HFF-Myc (cell line): ENCODE results near the gene LMTK3.

Experiments
- DNase-seq: peaks from one replicate; pipeline ENCODE4 v3.0.0-alpha.2; 2011; ENCODE audit warnings: low read depth; ENCODE audit errors: extremely low read depth
- H3K4me3 ChIP-seq: replicated peaks from 2 replicates; pipeline ENCODE4 v1.5.1; 2011; ENCODE audit warnings: low read depth, mild to moderate bottlenecking, control low read depth, low read length
- TF ChIP-seq, protein P1 (sequence below): IDR thresholded peaks from 2 replicates; pipeline ENCODE4 v1.5.1; 2012; ENCODE audit warnings: mild to moderate bottlenecking, low read depth, low read length, control low read depth; ENCODE audit errors: missing control alignments

LMTK3 gene

DNA sequence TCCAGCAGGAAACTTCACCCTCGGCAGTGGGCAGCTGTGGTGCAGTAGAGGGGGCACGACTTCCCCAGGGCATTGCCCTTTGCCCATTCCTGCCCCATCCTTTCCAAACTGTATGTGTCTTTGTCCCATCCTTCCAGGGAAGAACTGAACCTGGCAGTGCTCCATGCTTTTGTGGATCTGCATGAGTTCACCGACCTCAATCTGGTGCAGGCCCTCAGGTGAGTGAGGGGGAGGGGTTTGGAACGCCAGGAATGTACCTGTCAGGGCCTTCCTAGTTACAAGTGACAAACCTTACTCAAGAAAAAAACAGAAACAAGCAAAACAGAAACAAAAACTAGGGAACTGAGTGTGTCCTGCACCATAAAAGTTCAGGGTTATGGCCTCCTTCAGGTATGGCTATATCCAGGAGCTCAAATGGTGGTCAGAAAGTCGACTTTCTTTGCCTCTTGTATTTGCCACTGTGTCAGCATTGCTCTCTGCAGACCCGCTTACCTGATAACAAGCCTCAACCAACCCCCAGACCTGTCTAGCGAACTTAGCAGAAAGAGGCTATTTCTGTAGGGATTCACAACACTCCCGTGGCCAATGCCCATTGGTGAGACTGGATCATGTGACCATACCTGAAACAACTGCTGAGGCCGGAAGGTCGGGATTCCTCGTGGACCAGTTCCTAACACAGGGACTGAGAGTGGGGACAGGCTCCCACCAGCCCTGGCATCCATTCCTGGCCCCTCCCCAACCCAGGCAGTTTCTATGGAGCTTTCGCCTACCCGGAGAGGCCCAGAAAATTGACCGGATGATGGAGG, 38.3 kb downstream of the LMTK3 start:
- TF ChIP-seq, protein P1, sequence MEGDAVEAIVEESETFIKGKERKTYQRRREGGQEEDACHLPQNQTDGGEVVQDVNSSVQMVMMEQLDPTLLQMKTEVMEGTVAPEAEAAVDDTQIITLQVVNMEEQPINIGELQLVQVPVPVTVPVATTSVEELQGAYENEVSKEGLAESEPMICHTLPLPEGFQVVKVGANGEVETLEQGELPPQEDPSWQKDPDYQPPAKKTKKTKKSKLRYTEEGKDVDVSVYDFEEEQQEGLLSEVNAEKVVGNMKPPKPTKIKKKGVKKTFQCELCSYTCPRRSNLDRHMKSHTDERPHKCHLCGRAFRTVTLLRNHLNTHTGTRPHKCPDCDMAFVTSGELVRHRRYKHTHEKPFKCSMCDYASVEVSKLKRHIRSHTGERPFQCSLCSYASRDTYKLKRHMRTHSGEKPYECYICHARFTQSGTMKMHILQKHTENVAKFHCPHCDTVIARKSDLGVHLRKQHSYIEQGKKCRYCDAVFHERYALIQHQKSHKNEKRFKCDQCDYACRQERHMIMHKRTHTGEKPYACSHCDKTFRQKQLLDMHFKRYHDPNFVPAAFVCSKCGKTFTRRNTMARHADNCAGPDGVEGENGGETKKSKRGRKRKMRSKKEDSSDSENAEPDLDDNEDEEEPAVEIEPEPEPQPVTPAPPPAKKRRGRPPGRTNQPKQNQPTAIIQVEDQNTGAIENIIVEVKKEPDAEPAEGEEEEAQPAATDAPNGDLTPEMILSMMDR = no peak
- no peak overlapping the region for H3K4me3 ChIP-seq
- DNase-seq = no peak

DNA sequence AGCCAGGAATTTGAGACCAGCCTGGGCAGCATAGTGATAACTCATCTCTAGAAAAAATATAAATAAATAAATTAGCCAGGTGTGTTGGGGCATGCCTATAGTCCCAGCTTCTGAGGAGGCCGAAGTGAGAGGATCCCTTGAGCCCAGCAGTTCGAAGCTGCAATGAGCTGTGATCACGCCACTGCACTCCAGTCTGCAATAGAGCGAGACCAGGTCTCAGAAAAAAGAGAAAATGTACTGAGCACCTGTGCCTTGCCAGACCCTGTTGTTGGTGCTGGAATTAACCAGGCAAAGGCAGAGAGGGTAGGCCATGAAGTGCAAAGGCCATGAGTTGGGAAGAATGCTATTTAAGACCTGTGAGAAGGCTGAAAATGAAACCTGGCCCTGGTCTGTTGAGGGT, 39.8 kb downstream of the LMTK3 start:
- TF ChIP-seq, protein P1 = no peak
- no peak for DNase-seq
- H3K4me3 ChIP-seq = no peak overlapping the region

DNA sequence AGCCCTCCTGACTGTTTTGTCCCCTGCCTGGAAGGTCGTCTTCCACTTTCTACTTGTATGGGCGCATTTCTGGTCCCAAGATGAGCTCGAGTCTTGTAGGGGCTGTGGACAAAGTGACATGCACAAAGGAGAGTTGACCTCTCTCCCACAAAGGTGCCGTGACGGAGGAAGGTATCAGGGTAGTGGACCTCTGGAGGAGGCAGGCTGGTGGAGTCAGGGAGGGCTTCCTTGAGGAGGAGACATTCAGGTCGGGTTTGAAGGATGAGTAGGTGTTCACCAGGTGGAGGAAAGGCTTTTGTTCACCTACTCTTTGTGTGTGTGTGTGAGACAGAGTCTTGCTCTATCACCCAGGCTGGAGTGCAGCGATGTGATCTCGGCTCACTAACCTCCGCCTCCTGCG, 40.8 kb downstream of the LMTK3 start:
- TF ChIP-seq, protein P1 = no peak
- H3K4me3 ChIP-seq = peak overlapping the region; percentile 58
- no peak for DNase-seq

DNA sequence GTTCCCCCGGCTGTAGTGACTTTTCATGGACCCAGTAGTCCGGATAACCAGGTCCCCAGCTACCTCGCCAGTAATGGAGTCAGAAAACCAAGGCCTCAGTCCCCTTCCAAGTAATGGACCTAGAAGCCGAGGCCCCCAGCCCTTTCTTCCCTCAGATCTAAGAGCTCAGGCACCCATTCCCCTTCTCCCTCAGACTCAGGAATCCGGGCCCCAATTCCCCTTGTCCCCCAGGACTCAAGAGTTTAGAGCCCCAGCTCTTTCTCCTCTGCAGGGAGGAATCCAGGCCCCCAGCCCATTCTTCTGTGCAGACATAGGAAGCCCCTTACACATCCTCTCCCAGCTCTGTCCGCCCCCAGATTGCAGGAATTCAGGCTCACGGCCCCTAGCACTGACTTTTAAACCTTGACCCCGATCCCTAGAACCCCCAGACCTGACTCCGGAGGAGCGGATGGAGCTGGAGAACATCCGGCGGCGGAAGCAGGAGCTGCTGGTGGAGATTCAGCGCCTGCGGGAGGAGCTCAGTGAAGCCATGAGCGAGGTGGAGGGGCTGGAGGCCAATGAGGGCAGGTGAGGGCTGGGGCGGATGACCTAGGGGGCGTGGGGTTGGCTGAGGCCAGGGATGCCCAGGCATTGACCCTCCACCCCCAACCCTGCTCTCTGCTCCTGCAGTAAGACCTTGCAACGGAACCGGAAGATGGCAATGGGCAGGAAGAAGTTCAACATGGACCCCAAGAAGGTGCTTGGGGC, 41.5 kb downstream of the LMTK3 start:
- DNase-seq = no peak
- TF ChIP-seq, protein P1 = no peak
- peak overlapping the region; percentile 58 for H3K4me3 ChIP-seq

DNA sequence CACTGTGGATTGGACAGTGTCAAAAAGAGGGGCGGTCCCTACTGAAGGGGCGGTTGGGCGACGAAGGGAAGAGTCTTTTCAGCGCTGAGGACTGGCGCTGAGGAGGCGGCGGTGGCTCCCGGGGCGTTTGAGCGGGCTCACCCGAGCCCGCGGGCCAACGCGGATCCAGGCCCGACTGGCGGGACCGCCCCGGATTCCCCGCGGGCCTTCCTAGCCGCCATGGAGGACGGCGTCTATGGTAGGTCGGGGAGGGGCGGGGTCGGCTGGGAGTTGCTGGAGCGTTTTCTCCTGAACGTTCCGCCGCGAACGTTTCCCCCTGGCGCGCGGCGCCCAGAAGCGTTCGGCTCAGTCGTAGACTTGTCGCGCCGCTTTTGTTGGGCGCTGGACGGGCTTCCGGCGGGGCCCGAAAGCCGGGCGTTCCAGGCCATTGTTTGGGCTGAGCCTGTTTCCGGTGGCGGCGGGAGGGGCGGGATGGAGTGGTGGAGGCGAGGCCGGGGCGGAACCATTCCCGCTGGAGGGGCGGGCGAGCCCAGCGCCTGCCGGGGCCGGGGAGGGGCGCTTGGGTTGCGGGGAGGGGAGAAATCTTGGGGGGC, 42.2 kb downstream of the LMTK3 start, which contains the start of gene CYTH2:
CYTH2 (plus strand) TSS at position 81 of the 593 bp plus-strand sequence; CDS start at position 220, 139 bp downstream.
- TF ChIP-seq, protein P1 = no peak
- no peak for DNase-seq
- H3K4me3 ChIP-seq = peak within 1 kb of the TSS; percentile 58

DNA sequence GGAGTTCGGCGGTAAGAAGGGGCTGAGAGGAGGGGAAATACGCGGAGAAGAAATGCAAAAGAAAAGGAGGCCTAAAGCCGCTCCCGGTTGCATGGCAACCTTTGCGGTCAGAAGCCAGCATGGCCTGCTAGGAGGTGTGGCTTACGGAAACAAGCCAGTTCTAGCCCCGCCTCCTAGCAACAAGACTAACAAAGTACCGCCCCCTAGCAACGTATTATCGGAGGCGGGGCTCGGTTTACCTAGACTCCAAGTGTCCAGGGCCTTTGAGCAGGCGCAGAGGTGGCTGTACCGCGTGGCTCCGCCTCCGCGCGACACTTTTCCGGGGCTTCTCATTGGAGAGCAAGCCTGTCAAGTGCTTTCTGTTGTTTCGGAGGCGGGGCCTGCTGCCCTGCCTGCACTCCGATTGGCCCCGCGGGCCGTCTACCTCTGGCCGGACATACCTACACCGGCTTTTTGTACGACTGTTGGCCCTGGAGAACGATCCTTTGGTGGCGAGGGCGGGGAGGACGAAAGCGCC, 42.8 kb downstream of the LMTK3 start:
- TF ChIP-seq, protein P1 = no peak
- DNase-seq = peak; percentile 98
- H3K4me3 ChIP-seq = peak overlapping the region; percentile 58
